Breast epithelium (tissue), 4 donors: ENCODE data around the gene TM4SF1. TPM values are rescaled to one million over a fixed set of nuclear protein-coding genes. Genes with fewer than 3 reads are reported as not detected.
A peak's percentile ranks its signal among the peaks of the same experiment; 100 is the strongest.
"Not testable (repeated sequence)": the region's sequence is repeated elsewhere in the genome, so short reads cannot be mapped to it uniquely, and the experiment has no call there.

Experiments
- DNase-seq, 2 donors: peaks; one replicate each; pipeline ENCODE4 v3.0.0-alpha.2; 2019; ENCODE audit warnings: low spot score in 2 of 2
- H3K27ac ChIP-seq, 2 donors: fragments of 200-600 bp; sonication (generic) in 1 of 2; one replicate each; pipeline ENCODE4 v1.5.1; 2016 to 2019; ENCODE audit warnings: mild to moderate bottlenecking in 1 of 2
- H3K27me3 ChIP-seq, 2 donors: fragments of 200-600 bp; sonication (generic) in 1 of 2; one replicate each; pipeline versions ENCODE4 v1.5.1 to v1.6.0; 2017 to 2019; ENCODE audit warnings: control low read depth in 1 of 2, mild to moderate bottlenecking in 1 of 2
- H3K36me3 ChIP-seq: fragments of 200-600 bp; one replicate; pipeline ENCODE4 v1.5.1; 2019
- H3K4me1 ChIP-seq, 2 donors: fragments of 200-600 bp; sonication (generic); one replicate each; pipeline ENCODE4 v1.5.1; 2016 to 2019; ENCODE audit warnings: control low read depth in 1 of 2
- H3K4me3 ChIP-seq, 3 donors: fragments of 200-600 bp; sonication (generic); 1 replicate in 2 of 3; 2 replicates in 1 of 3; pipeline ENCODE4 v1.5.1; 2016 to 2019; ENCODE audit warnings: mild to moderate bottlenecking in 3 of 3, moderate library complexity in 2 of 3
- H3K9me3 ChIP-seq, 2 donors: fragments of 200-600 bp; sonication (generic) in 1 of 2; one replicate each; pipeline ENCODE4 v1.5.1; 2016 to 2019; ENCODE audit warnings: control low read depth in 1 of 2
- CTCF ChIP-seq, 3 donors: fragments of 450-650 bp; IDR thresholded peaks; one replicate each; pipeline ENCODE4 v1.5.1; 2016 to 2017; ENCODE audit warnings: antibody characterized with exemption in 3 of 3, mild to moderate bottlenecking in 3 of 3, moderate library complexity in 3 of 3
- POLR2A ChIP-seq: fragments of 450-650 bp; IDR thresholded peaks from one replicate; pipeline ENCODE4 v1.6.1; 2016; ENCODE audit warnings: antibody characterized with exemption, mild to moderate bottlenecking, moderate library complexity
- POLR2AphosphoS5 ChIP-seq, 3 donors: sonication (generic); formaldehyde crosslinking; IDR thresholded peaks; one replicate each; pipeline ENCODE4 v1.6.1; 2017; ENCODE audit warnings: antibody characterized with exemption in 3 of 3
- intact Hi-C: fragments of 100-400 bp; cut with DNase I; formaldehyde crosslinking; loops from one replicate; pipeline ENCODE4 v1.15.1; 2023; ENCODE audit warnings: low total_unique reads
- total RNA-seq, 3 donors: library from RNA; depleted of rRNA; stranded (reverse); fragments of >200 nt; gene quantifications; one replicate each; pipeline ENCODE4 v1.1.0, GENCODE V29; 2016

The TM4SF1 gene
- total RNA-seq, 3 donors from 2014 or later, result 48.5 to 559 (median 290) TPM

GRCh38 chr3:149381173-149382100, 4.0 kb upstream of the TM4SF1 start:
- intact Hi-C loops, result no loop called here
- no peak overlapping the region for H3K4me3 ChIP-seq
- H3K36me3 ChIP-seq, result no peaks in the 10 kb centered on the region

DNA sequence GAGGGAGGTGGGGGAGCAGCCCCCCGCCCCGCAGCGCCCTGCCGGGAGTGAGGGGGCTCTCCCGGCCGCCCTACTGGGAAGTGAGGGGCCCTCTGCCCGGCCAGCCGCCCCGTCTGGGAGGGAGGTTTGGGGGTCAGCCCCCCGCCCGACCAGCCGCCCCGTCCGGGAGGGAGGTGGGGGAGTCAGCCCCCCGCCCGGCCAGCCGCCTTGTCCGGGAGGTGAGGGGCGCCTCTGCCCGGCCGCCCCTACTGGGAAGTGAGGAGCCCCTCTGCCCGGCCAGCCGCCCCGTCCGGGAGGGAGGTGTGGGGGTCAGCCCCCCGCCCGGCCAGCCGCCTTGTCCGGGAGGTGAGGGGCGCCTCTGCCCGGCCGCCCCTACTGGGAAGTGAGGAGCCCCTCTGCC, 2.8 kb upstream of the TM4SF1 start:
- H3K36me3 ChIP-seq, H3K4me3 ChIP-seq, H3K9me3 ChIP-seq, H3K4me1 ChIP-seq, H3K27me3 ChIP-seq, intact Hi-C loops, DNase-seq: not testable (repeated sequence)
- peak overlapping the region; percentile 85 to 96 for H3K27ac ChIP-seq

More at GRCh38 chr3:149381173-149382100, 4.0 kb upstream of the TM4SF1 start:
- Histone ChIP-seq H3K4me1 (peaks cover 0 to 12% of the 10 kb centered on the region in 2 donors), H3K9me3 (no peaks in the 10 kb centered on the region), H3K27ac (peak overlapping the region in 1 of 2 donors; percentile 19), H3K27me3 (no peaks in the 10 kb centered on the region)
- DNase-seq, result no peak
- TF ChIP-seq POLR2A, result no peak
- TF ChIP-seq POLR2AphosphoS5 (IDR thresholded peaks at IDR 0.05), result no peak
- no peak for TF ChIP-seq CTCF (IDR thresholded peaks at IDR 0.05)

- Histone ChIP-seq H3K27ac (peak overlapping the region; percentile 85 to 96), H3K4me1 (no peaks in the 10 kb centered on the region), H3K4me3 (peak overlapping the region in 2 of 3 donors; percentile 59 to 60), H3K27me3 (no peaks in the 10 kb centered on the region), H3K9me3 (no peaks in the 10 kb centered on the region), H3K36me3 (no peaks in the 10 kb centered on the region)
- DNase-seq, result no peak
- intact Hi-C loops, result loop anchor here (10.0 kb wide), 1 partner anchor 96 kb away; the partner anchor contains the start of gene TM4SF4
- TF ChIP-seq POLR2AphosphoS5 (IDR thresholded peaks at IDR 0.05) (peak in 1 of 3 donors; percentile 28), POLR2A (no peak), CTCF (IDR thresholded peaks at IDR 0.05) (no peak)
These were observed 1.2 kb upstream of the TM4SF1 start for GRCh38 chr3:149378478-149379309.

DNA sequence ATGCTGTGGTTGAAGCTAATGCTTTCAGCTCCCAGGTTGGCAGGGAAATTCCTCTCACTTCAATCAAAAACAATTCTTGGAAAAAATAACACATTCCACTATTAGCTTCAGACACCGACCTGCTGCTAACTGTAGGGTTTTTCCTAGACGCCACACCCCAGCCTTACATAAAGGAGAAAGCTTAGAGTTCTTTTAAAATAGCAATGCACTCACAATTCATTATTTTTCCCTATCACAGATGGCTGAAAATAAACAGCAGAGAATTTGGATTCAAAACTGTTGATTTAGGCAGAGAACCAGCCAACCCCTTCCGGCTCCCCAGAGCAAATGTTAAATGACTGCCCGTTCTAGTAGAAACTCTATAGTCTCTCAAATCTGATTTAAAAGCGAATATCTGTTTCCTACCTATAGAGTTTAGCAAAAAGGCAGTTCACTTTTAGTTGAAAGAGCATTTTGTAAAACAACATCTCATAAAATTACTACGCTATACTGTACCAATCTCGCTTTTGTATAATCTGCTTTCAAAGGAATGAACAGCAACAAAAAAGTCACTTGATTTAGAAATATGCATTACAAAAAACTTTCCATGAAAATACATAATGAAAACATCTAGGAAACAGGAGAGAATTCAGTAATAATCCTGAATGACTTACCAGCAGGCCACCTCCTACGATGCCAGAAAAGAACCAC, 586 bp downstream of the TM4SF1 start:
- no peaks in the 10 kb centered on the region for H3K36me3 ChIP-seq
- H3K27ac ChIP-seq, result peak overlapping the region; percentile 85 to 96
- TF ChIP-seq CTCF (IDR thresholded peaks at IDR 0.05) (no peak), POLR2A (no peak), POLR2AphosphoS5 (IDR thresholded peaks at IDR 0.05) (no peak)
- H3K4me1 ChIP-seq, result peaks cover 0 to 1% of the 10 kb centered on the region in 2 donors
- H3K9me3 ChIP-seq, result no peaks in the 10 kb centered on the region
- H3K4me3 ChIP-seq, result peak overlapping the region; percentile 36 to 60 (median 59)
- intact Hi-C loops, result loop anchor here (10.0 kb wide), 1 partner anchor 98 kb away; the partner anchor contains the start of gene TM4SF4
- no peak for DNase-seq
- H3K27me3 ChIP-seq, result no peaks in the 10 kb centered on the region

DNA sequence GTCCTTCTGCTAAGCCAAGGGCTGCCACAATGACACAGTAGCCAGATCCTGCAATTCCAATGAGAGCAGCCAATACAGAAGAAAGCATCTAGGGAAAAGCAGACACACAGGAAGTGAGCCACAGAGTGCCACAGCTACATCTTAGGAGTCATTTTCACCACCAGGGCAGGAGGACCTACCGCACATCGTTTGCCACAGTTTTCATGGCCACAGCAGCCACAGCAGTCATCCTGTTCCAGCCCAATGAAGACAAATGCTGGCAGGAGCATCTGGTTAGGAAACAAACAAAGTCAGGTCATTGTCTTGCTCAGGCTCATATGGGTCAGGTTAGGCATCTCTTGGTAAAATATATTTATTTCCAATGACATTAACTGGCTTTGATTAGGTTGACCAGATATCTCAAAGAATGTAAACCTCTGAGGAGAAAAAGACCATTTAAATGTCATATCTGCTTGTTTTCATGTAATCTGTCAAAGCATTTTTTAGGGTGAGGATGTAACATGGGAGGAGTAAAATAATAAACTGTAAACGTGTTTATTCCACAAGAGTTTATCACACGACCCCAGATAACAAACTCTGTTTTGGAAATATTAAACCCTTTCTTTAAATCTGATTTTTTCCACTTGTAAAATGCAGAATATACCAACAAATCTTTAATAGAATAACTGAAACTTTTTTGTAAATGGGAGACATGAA, 1.8 kb downstream of the TM4SF1 start:
- TF ChIP-seq POLR2A, result no peak
- peak in 2 of 3 donors; percentile 15 to 19 for TF ChIP-seq CTCF (IDR thresholded peaks at IDR 0.05)
- TF ChIP-seq POLR2AphosphoS5 (IDR thresholded peaks at IDR 0.05), result peak; percentile 15 to 39 (median 24)
- peaks cover 0 to 12% of the 10 kb centered on the region in 2 donors for H3K4me1 ChIP-seq

More for the DNA sequence above, 1.8 kb downstream of the TM4SF1 start:
- Histone ChIP-seq H3K27ac (peak overlapping the region; percentile 85 to 96), H3K36me3 (no peaks in the 10 kb centered on the region), H3K9me3 (no peaks in the 10 kb centered on the region), H3K27me3 (no peaks in the 10 kb centered on the region), H3K4me3 (peak overlapping the region; percentile 36 to 60 (median 59))
- DNase-seq, result no peak
- intact Hi-C loops, result loop anchor here (10.0 kb wide), 1 partner anchor 99 kb away; the partner anchor contains the start of gene TM4SF4
